Right atrium auricular region (tissue), 2 donors: ENCODE measurements around the gene NT5DC4. TPM values are rescaled to one million over a fixed set of nuclear protein-coding genes. Genes with fewer than 3 reads are reported as not detected.

Experiments
- DNase-seq: peaks from one replicate; pipeline ENCODE4 v3.0.0-alpha.2; 2019; ENCODE audit warnings: low spot score
- H3K27ac ChIP-seq, 2 donors: fragments of 200-600 bp; sonication (generic); 1 replicate in 1 of 2; 2 replicates in 1 of 2; pipeline ENCODE4 v1.5.1; 2016 to 2019
- H3K27me3 ChIP-seq, 2 donors: fragments of 200-600 bp; sonication (generic); one replicate each; pipeline versions ENCODE4 v1.5.1 to v1.6.0; 2017 to 2019
- H3K36me3 ChIP-seq: fragments of 200-600 bp; sonication (generic); one replicate; pipeline ENCODE4 v1.5.1; 2016
- H3K4me1 ChIP-seq, 2 donors: fragments of 200-600 bp; sonication (generic); one replicate each; pipeline versions ENCODE4 v1.5.1 to v1.6.0; 2017 to 2019
- H3K4me3 ChIP-seq, 2 donors: fragments of 200-600 bp; sonication (generic); 1 replicate in 1 of 2; 2 replicates in 1 of 2; pipeline ENCODE4 v1.5.1; 2017 to 2019; ENCODE audit warnings: mild to moderate bottlenecking in 1 of 2, moderate library complexity in 1 of 2
- H3K9me3 ChIP-seq, 2 donors: fragments of 200-600 bp; sonication (generic); one replicate each; pipeline ENCODE4 v1.5.1; 2019
- CTCF ChIP-seq, 2 donors: fragments of 200-600 bp; sonication (generic); IDR thresholded peaks; one replicate each; pipeline ENCODE4 v1.5.1; 2019; ENCODE audit warnings: antibody characterized with exemption in 2 of 2
- total RNA-seq, 2 donors: library from RNA; depleted of rRNA; stranded (reverse); fragments of >200 nt; gene quantifications; one replicate each; pipeline ENCODE4 v1.1.0, GENCODE V29; 2016

The NT5DC4 gene
- total RNA-seq, 2 donors from 2014 or later: not detected

- no peaks in the 10 kb centered on the region for H3K9me3 ChIP-seq
- peaks cover 0 to 3% of the 10 kb centered on the region in 2 donors for H3K4me1 ChIP-seq
- H3K4me3 ChIP-seq: no peak overlapping the region
- H3K36me3 ChIP-seq: no peaks in the 10 kb centered on the region
- no peak for TF ChIP-seq CTCF (IDR thresholded peaks at IDR 0.05)
- DNase-seq: no peak
- no peak overlapping the region for H3K27ac ChIP-seq
- no peaks in the 10 kb centered on the region for H3K27me3 ChIP-seq
Measured at GRCh38 chr2:112721819-112722522, 1.2 kb downstream of the NT5DC4 start.

GRCh38 chr2:112722816-112723546 is 2.2 kb downstream of the NT5DC4 start:
- Histone ChIP-seq H3K27ac (no peak overlapping the region), H3K4me1 (peaks cover 0 to 3% of the 10 kb centered on the region in 2 donors), H3K27me3 (no peaks in the 10 kb centered on the region), H3K4me3 (no peak overlapping the region), H3K36me3 (no peaks in the 10 kb centered on the region), H3K9me3 (no peaks in the 10 kb centered on the region)
- TF ChIP-seq CTCF (IDR thresholded peaks at IDR 0.05): no peak
- DNase-seq: no peak

- no peak for TF ChIP-seq CTCF (IDR thresholded peaks at IDR 0.05)
Measured at GRCh38 chr2:112723547-112723940, 2.7 kb downstream of the NT5DC4 start.

GRCh38 chr2:112723995-112724394 is 3.2 kb downstream of the NT5DC4 start:
- no peak overlapping the region for H3K27ac ChIP-seq
- no peak for DNase-seq
- H3K27me3 ChIP-seq: no peaks in the 10 kb centered on the region
- H3K4me3 ChIP-seq: no peak overlapping the region
- peaks cover 0 to 3% of the 10 kb centered on the region in 2 donors for H3K4me1 ChIP-seq
- no peaks in the 10 kb centered on the region for H3K9me3 ChIP-seq
- no peak for TF ChIP-seq CTCF (IDR thresholded peaks at IDR 0.05)
- H3K36me3 ChIP-seq: no peaks in the 10 kb centered on the region

More at GRCh38 chr2:112723547-112723940, 2.7 kb downstream of the NT5DC4 start:
- no peaks in the 10 kb centered on the region for H3K9me3 ChIP-seq
- no peaks in the 10 kb centered on the region for H3K36me3 ChIP-seq
- no peak for DNase-seq
- no peak overlapping the region for H3K4me3 ChIP-seq
- H3K4me1 ChIP-seq: peaks cover 0 to 3% of the 10 kb centered on the region in 2 donors
- no peak overlapping the region for H3K27ac ChIP-seq
- no peaks in the 10 kb centered on the region for H3K27me3 ChIP-seq

- Histone ChIP-seq H3K27me3 (no peaks in the 10 kb centered on the region), H3K36me3 (no peaks in the 10 kb centered on the region), H3K4me3 (no peak overlapping the region), H3K4me1 (peaks cover 0 to 3% of the 10 kb centered on the region in 2 donors), H3K9me3 (no peaks in the 10 kb centered on the region), H3K27ac (no peak overlapping the region)
- no peak for DNase-seq
- no peak for TF ChIP-seq CTCF (IDR thresholded peaks at IDR 0.05)
Measured at GRCh38 chr2:112724591-112725525, 4.0 kb downstream of the NT5DC4 start.
